Measurements from ENCODE around the gene LRP2.

DNA sequence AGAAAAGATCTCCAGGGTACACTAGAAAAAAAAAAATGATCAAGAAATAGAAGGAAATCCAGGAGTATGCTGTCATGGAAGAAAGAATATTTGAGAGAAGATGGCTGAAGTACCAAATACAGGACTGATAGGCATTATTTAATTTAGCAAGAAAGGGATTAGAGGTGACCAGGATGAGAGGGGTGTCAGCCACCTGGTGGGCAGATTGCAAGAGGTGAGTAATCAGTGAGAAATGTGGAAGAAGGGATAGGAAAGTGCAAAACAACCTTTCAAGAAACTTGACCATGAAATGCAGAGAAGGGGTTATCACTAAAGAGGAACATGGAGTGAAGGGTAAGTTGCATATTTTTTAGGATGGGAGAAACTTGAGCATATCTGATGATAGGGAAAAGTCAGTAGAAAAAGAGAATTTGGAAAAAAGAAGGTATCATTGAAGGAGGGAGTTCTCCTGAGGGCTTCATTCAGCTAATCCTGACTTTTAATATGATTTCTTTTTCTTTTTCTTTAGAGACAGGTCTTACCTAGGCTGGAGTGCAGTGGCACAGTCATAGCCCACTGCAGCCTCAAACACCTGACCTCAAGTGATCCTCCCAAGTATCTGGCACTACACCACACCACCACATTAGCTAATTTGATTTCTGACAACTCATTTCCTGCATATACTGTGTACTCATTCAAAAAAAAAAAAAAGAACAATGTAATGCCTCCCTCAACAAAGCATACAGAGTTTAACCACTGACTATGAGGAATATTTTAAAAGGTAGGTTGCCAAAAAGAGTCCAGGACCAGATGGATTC lies 101.3 kb downstream of the LRP2 start:
- no peak for TF ChIP-seq HDAC2 (IDR thresholded peaks at IDR 0.05)
- TF ChIP-seq, protein P1, sequence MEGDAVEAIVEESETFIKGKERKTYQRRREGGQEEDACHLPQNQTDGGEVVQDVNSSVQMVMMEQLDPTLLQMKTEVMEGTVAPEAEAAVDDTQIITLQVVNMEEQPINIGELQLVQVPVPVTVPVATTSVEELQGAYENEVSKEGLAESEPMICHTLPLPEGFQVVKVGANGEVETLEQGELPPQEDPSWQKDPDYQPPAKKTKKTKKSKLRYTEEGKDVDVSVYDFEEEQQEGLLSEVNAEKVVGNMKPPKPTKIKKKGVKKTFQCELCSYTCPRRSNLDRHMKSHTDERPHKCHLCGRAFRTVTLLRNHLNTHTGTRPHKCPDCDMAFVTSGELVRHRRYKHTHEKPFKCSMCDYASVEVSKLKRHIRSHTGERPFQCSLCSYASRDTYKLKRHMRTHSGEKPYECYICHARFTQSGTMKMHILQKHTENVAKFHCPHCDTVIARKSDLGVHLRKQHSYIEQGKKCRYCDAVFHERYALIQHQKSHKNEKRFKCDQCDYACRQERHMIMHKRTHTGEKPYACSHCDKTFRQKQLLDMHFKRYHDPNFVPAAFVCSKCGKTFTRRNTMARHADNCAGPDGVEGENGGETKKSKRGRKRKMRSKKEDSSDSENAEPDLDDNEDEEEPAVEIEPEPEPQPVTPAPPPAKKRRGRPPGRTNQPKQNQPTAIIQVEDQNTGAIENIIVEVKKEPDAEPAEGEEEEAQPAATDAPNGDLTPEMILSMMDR (IDR thresholded peaks at IDR 0.05 in 2 of 3, conservative IDR thresholded peaks at IDR 0.05 in 1 of 3; ENCODE audit: control insufficient read depth in 2 of 3, extremely low read depth in 1 of 3, insufficient read depth in 1 of 3, low read depth in 3 of 3, low read length in 3 of 3) = no peak
- TF ChIP-seq ZBED1 (IDR thresholded peaks at IDR 0.05; ENCODE audit: borderline replicate concordance) = no peak
- TF ChIP-seq RBBP5 (conservative IDR thresholded peaks at IDR 0.05) = no peak
- TF ChIP-seq, protein P2, sequence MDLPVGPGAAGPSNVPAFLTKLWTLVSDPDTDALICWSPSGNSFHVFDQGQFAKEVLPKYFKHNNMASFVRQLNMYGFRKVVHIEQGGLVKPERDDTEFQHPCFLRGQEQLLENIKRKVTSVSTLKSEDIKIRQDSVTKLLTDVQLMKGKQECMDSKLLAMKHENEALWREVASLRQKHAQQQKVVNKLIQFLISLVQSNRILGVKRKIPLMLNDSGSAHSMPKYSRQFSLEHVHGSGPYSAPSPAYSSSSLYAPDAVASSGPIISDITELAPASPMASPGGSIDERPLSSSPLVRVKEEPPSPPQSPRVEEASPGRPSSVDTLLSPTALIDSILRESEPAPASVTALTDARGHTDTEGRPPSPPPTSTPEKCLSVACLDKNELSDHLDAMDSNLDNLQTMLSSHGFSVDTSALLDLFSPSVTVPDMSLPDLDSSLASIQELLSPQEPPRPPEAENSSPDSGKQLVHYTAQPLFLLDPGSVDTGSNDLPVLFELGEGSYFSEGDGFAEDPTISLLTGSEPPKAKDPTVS (IDR thresholded peaks at IDR 0.05; ENCODE audit: low read depth, low read length) = no peak
- TF ChIP-seq CBX5 (IDR thresholded peaks at IDR 0.05; ENCODE audit: low read depth) = no peak

Data from GM12878 (cell line).